C4-2B (cell line): Measurements from ENCODE around the gene RHPN2.

ENCODE experiments used
- ZFX ChIP-seq: fragments of 450-650 bp; IDR thresholded peaks from 2 replicates; pipeline ENCODE4 v1.6.1; 2017
- TF ChIP-seq, protein P1 (sequence below): fragments of 450-650 bp; conservative IDR thresholded peaks from 2 replicates; pipeline ENCODE4 v1.5.1; 2017; ENCODE audit warnings: mild to moderate bottlenecking

DNA sequence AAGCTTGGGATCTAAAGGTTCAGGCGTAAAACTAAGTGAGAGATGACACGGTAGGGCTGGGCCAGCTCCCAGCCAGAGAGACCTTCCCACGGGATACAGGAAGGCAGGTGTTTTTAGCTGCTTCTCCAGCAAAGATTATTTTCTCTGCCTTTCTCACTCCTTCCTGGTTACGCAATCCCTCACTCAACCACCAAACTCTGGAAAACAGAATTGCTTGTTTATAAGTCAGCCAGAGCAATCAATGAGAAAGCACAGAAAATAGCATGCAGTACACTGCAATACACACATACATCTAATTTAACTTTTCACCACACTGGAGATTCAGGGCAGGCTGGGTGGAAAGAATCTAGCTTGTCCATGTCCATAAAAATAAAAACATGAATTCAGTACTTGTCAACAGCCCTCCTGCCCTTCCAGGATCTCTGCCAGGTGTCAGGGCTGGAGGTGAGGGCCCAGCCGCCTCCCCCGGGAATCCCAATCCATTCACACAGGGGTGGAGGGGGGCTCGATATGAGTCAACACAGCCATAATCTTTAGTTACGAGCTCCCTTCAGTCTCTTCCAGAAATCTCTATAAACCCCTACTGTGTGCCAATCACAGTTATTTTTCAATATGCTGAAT lies 12.2 kb downstream of the RHPN2 start:
- TF ChIP-seq, protein P1, sequence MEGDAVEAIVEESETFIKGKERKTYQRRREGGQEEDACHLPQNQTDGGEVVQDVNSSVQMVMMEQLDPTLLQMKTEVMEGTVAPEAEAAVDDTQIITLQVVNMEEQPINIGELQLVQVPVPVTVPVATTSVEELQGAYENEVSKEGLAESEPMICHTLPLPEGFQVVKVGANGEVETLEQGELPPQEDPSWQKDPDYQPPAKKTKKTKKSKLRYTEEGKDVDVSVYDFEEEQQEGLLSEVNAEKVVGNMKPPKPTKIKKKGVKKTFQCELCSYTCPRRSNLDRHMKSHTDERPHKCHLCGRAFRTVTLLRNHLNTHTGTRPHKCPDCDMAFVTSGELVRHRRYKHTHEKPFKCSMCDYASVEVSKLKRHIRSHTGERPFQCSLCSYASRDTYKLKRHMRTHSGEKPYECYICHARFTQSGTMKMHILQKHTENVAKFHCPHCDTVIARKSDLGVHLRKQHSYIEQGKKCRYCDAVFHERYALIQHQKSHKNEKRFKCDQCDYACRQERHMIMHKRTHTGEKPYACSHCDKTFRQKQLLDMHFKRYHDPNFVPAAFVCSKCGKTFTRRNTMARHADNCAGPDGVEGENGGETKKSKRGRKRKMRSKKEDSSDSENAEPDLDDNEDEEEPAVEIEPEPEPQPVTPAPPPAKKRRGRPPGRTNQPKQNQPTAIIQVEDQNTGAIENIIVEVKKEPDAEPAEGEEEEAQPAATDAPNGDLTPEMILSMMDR: no peak
- TF ChIP-seq ZFX: no peak
